Left lung (tissue), 10 donors: ENCODE data around the gene ABCA13. TPM values are rescaled to one million over a fixed set of nuclear protein-coding genes. Genes with fewer than 3 reads are reported as not detected.
"Not testable (repeated sequence)": the region's sequence is repeated elsewhere in the genome, so short reads cannot be mapped to it uniquely, and the experiment has no call there.

Experiments used
- ATAC-seq: fragments of 200-7000 bp; cut with Tn5 transposase; one replicate; pipeline ENCODE4 v1.9.1; 2020; ENCODE audit warnings: moderate library complexity
- DNase-seq, 4 donors: peaks; one replicate each; pipeline ENCODE4 v3.0.0-alpha.2; 2013 to 2020
- H3K27ac ChIP-seq, 2 donors: fragments of 200-600 bp; sonication (generic) in 1 of 2; one replicate each; pipeline versions ENCODE4 v1.5.0 to v1.8.0; 2020 to 2021
- H3K27me3 ChIP-seq, 2 donors: fragments of 200-600 bp; sonication (generic) in 1 of 2; one replicate each; pipeline versions ENCODE4 v1.5.0 to v1.8.0; 2020 to 2021
- H3K36me3 ChIP-seq, 2 donors: fragments of 200-600 bp; sonication (generic) in 1 of 2; one replicate each; pipeline versions ENCODE4 v1.5.0 to v1.8.0; 2020 to 2021
- H3K4me1 ChIP-seq, 2 donors: fragments of 200-600 bp; one replicate each; pipeline ENCODE4 v1.8.0; 2021
- H3K4me3 ChIP-seq, 2 donors: fragments of 200-600 bp; sonication (generic) in 1 of 2; one replicate each; pipeline versions ENCODE4 v1.5.0 to v1.8.0; 2020 to 2021; ENCODE audit warnings: mild to moderate bottlenecking in 1 of 2
- H3K9me3 ChIP-seq, 2 donors: fragments of 200-600 bp; sonication (generic) in 1 of 2; one replicate each; pipeline versions ENCODE4 v1.5.0 to v1.8.0; 2020 to 2021
- CTCF ChIP-seq, 2 donors: fragments of 200-600 bp; sonication (generic) in 1 of 2; IDR thresholded peaks; one replicate each; pipeline versions ENCODE4 v1.5.0 to v1.8.0; 2021; ENCODE audit warnings: antibody characterized with exemption in 2 of 2
- intact Hi-C, 2 donors: fragments of 100-400 bp; cut with DNase I; formaldehyde crosslinking; loops; one replicate each; pipeline versions ENCODE4 v1.11.2 to v1.14.2; 2022
- polyA plus RNA-seq, 6 donors: library from polyadenylated mRNA; unstranded; fragments of 120-200 nt; gene quantifications; one replicate each; pipeline ENCODE4 v1.2.1, GENCODE V29; 2013; ENCODE audit not compliant: insufficient read length in 6 of 6
- total RNA-seq, 2 donors: library from RNA; stranded (reverse); fragmentation: NEBNext Ultra II Directional; extraction: Animal tissue kit (Norgen Biotek cat#: 25700); gene quantifications; one replicate each; pipeline ENCODE4 v1.2.1, GENCODE V29; 2021
- donor health status: DM: no; HTN: yes; CAD: no.
- donor health status: DM: no; HTN: no; CAD: no.

ABCA13 gene
- total and polyA plus RNA-seq, 8 donors: 0.55 to 2.9 (median 1.7) TPM

DNA sequence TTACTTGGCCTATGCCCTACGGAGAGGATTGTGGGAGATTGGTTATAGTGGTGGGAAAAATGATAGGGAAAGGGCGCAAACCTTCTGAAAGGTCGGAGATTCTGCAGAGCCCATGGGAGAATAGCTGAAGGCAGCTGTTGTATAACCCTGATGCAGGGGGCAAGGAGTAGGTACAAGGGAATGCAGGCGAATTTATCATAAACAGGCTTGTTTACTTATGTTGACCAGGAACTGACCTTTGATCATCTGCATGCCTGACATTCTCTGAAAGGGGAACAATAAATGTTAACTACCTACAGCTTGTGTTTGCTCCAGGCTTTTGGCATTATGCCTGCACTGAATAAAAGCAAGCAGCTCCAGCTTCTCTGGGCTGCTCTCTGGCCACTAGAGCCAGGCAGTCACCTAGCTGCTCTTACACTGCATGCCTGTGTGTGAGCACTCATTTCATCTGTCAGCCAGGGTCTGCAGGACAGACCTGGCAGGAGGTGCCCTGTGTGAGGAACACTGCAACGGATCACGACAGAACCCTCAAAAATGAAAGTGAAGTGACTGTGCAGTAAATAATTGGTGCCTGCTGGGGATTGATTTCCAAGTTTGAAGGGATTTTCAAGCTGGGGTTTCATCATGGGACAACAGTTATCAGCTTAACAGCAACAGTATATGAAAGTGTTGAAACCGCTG is 31.1 kb upstream of the ABCA13 start:
- Histone ChIP-seq H3K27me3 (no peaks in the 10 kb centered on the region), H3K4me3 (no peak overlapping the region), H3K27ac (no peak overlapping the region), H3K9me3 (no peaks in the 10 kb centered on the region), H3K4me1 (peaks cover 0 to 14% of the 10 kb centered on the region in 2 donors), H3K36me3 (no peaks in the 10 kb centered on the region)
- DNase-seq (no peak), ATAC-seq (no peak)
- no peak for TF ChIP-seq CTCF (IDR thresholded peaks at IDR 0.05)
- intact Hi-C loops: no loop called here

GRCh38 chr7:48141521-48141920 is 29.7 kb upstream of the ABCA13 start:
- Histone ChIP-seq H3K4me3 (no peak overlapping the region), H3K27me3 (no peaks in the 10 kb centered on the region), H3K4me1 (peaks cover 0 to 14% of the 10 kb centered on the region in 2 donors), H3K36me3 (no peaks in the 10 kb centered on the region), H3K27ac (no peak overlapping the region), H3K9me3 (no peaks in the 10 kb centered on the region)
- no peak for TF ChIP-seq CTCF (IDR thresholded peaks at IDR 0.05)
- intact Hi-C loops: no loop called here
- no peak for DNase-seq
- no peak for ATAC-seq

- no peak for DNase-seq
- intact Hi-C loops: no loop called here
Measured at GRCh38 chr7:48144291-48144768, 26.9 kb upstream of the ABCA13 start.

GRCh38 chr7:48147078-48147591 is 24.1 kb upstream of the ABCA13 start:
- DNase-seq: no peak
- no peak for ATAC-seq
- Histone ChIP-seq H3K4me3 (no peak overlapping the region), H3K4me1 (no peaks in the 10 kb centered on the region), H3K9me3 (no peaks in the 10 kb centered on the region), H3K36me3 (no peaks in the 10 kb centered on the region), H3K27ac (no peak overlapping the region), H3K27me3 (no peaks in the 10 kb centered on the region)
- TF ChIP-seq CTCF (IDR thresholded peaks at IDR 0.05): no peak
- intact Hi-C loops: no loop called here

More at GRCh38 chr7:48144291-48144768, 26.9 kb upstream of the ABCA13 start:
- no peak for TF ChIP-seq CTCF (IDR thresholded peaks at IDR 0.05)
- no peaks in the 10 kb centered on the region for H3K27me3 ChIP-seq
- peaks cover 0 to 14% of the 10 kb centered on the region in 2 donors for H3K4me1 ChIP-seq
- H3K9me3 ChIP-seq: no peaks in the 10 kb centered on the region
- H3K4me3 ChIP-seq: no peak overlapping the region
- ATAC-seq: no peak
- H3K36me3 ChIP-seq: no peaks in the 10 kb centered on the region
- H3K27ac ChIP-seq: no peak overlapping the region

DNA sequence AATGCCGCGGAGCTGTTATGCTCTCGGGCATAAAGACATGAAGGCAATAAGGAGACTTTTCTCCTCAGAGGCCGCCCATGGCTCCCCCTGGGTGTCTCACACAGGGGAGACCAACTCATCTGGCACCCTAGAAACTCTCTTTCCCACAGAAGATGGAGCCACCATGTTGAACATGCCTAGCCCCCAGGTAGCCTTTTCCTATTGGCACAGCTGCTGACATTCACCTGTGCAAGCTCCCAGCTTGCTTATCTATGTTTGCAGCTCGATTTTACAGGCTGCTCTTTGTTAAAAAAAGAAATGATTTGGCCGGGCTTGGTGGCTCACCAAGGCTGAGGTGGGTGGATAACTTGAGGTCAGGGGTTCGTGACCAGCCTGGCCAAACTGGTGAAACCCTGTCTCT is 23.6 kb upstream of the ABCA13 start:
- intact Hi-C loops, DNase-seq, H3K4me1 ChIP-seq, H3K4me3 ChIP-seq, ATAC-seq, H3K36me3 ChIP-seq, H3K9me3 ChIP-seq, H3K27ac ChIP-seq, H3K27me3 ChIP-seq: not testable (repeated sequence)
